ENCODE measurements around the gene SCAMP5. TPM values are rescaled to one million over a fixed set of nuclear protein-coding genes. Genes with fewer than 3 reads are reported as not detected.

The SCAMP5 gene
- total RNA-seq, 2 donors from 2014 or later: 4.5 to 5.7 TPM

- no peak for ATAC-seq
- intact Hi-C loops (cut with DNase I): no loop called here
- DNase-seq: no peak
Measured at GRCh38 chr15:75059607-75060006, 64.2 kb downstream of the SCAMP5 start.

GRCh38 chr15:75061272-75061671 lies 65.9 kb downstream of the SCAMP5 start:
- DNase-seq (no peak), ATAC-seq (no peak)
- intact Hi-C loops (cut with DNase I): no loop called here

- intact Hi-C loops (cut with DNase I): no loop called here
- DNase-seq: no peak
- ATAC-seq: no peak
Measured at GRCh38 chr15:75062706-75063105, 67.3 kb downstream of the SCAMP5 start.

GRCh38 chr15:75063338-75063737 lies 68.0 kb downstream of the SCAMP5 start:
- no peak for ATAC-seq

GRCh38 chr15:75063889-75064288 lies 68.5 kb downstream of the SCAMP5 start:
- intact Hi-C loops (cut with DNase I): no loop called here
- no peak for ATAC-seq
- DNase-seq: no peak

More at GRCh38 chr15:75063338-75063737, 68.0 kb downstream of the SCAMP5 start:
- no peak for DNase-seq
- intact Hi-C loops (cut with DNase I): no loop called here

- peak in 1 of 2 donors; percentile 28 for ATAC-seq
- DNase-seq: no peak
- intact Hi-C loops (cut with DNase I): no loop called here
Measured at GRCh38 chr15:75064846-75065245, 69.5 kb downstream of the SCAMP5 start.

- ATAC-seq: peak; percentile 12 to 34
- DNase-seq: no peak
- intact Hi-C loops (cut with DNase I): no loop called here
Measured at GRCh38 chr15:75065467-75065850, 70.1 kb downstream of the SCAMP5 start.

- ATAC-seq: peak in 1 of 2 donors; percentile 13
- no peak for DNase-seq
- intact Hi-C loops (cut with DNase I): no loop called here
Measured at GRCh38 chr15:75065851-75066509, 70.6 kb downstream of the SCAMP5 start.

GRCh38 chr15:75067123-75067830 lies 71.9 kb downstream of the SCAMP5 start:
- intact Hi-C loops (cut with DNase I): no loop called here
- no peak for ATAC-seq
- DNase-seq: no peak

GRCh38 chr15:75068748-75069147 lies 73.4 kb downstream of the SCAMP5 start:
- DNase-seq: no peak
- intact Hi-C loops (cut with DNase I): no loop called here

GRCh38 chr15:75069301-75069925 lies 74.0 kb downstream of the SCAMP5 start:
- DNase-seq (no peak), ATAC-seq (peak in 1 of 2 donors; percentile 44)
- intact Hi-C loops (cut with DNase I): no loop called here

More at GRCh38 chr15:75068748-75069147, 73.4 kb downstream of the SCAMP5 start:
- ATAC-seq: no peak

- DNase-seq (no peak), ATAC-seq (no peak)
- intact Hi-C loops (cut with DNase I): no loop called here
Measured at GRCh38 chr15:75070674-75071073, 75.3 kb downstream of the SCAMP5 start.

Other genes with a start within 250 kb of the SCAMP5 start
- gene CYP1A2, start 246.7 kb upstream of the SCAMP5 start, total RNA-seq: under 1 TPM in 1 of 2 donors, not detected in 1; 0.12 TPM
- gene CSK, start 213.5 kb upstream of the SCAMP5 start, total RNA-seq: 10 to 100 TPM; 49.7 to 59.2 TPM
- gene LMAN1L, start 182.7 kb upstream of the SCAMP5 start, total RNA-seq: 100 to 1,000 TPM in 1 of 2 donors, 10 to 100 TPM in 1; 72.9 to 110 TPM
- gene CPLX3, start 168.9 kb upstream of the SCAMP5 start, total RNA-seq: 10 to 100 TPM; 11.0 to 24.5 TPM
- gene ULK3, start 152.4 kb upstream of the SCAMP5 start, total RNA-seq: 10 to 100 TPM; 35.3 to 41.4 TPM
- 10 to 100 TPM; 63.4 to 65.2 TPM for gene SCAMP2, start 122.2 kb upstream of the SCAMP5 start, total RNA-seq
- 10 to 100 TPM; 37.6 to 42.1 TPM for gene MPI, start 105.5 kb upstream of the SCAMP5 start, total RNA-seq
- gene FAM219B, start 88.7 kb upstream of the SCAMP5 start, total RNA-seq: 100 to 1,000 TPM in 1 of 2 donors, 10 to 100 TPM in 1; 91.2 to 117 TPM
- gene COX5A, start 57.5 kb upstream of the SCAMP5 start, total RNA-seq: 100 to 1,000 TPM; 817 to 989 TPM
- gene RPP25, start 38.8 kb upstream of the SCAMP5 start, total RNA-seq: 1 to 10 TPM; 6.3 to 6.6 TPM
- gene PPCDC, start 28.0 kb downstream of the SCAMP5 start, total RNA-seq: 1 to 10 TPM; 5.9 to 6.8 TPM
- gene C15orf39, start 206.3 kb downstream of the SCAMP5 start, total RNA-seq: 10 to 100 TPM in 1 of 2 donors, 1 to 10 TPM in 1; 9.0 to 14.2 TPM

Data from left cardiac atrium (tissue), 4 donors.